Measurements from ENCODE around the gene FCHSD2.
"Not testable (repeated sequence)": the region's sequence is repeated elsewhere in the genome, so short reads cannot be mapped to it uniquely, and the experiment has no call there.

Gene FCHSD2

GRCh38 chr11:73055655-73056354 lies 86.3 kb downstream of the FCHSD2 start:
- no peak for DNase-seq

GRCh38 chr11:73055002-73055401 lies 87.1 kb downstream of the FCHSD2 start:
- no peak for DNase-seq

- no peak for DNase-seq
Observed at GRCh38 chr11:73053964-73054363, 88.2 kb downstream of the FCHSD2 start.

GRCh38 chr11:73048446-73048845 lies 93.7 kb downstream of the FCHSD2 start:
- DNase-seq, result no peak

GRCh38 chr11:73047773-73048371 lies 94.2 kb downstream of the FCHSD2 start:
- DNase-seq, result no peak

GRCh38 chr11:73040046-73040445 lies 102.1 kb downstream of the FCHSD2 start:
- no peak for DNase-seq

- DNase-seq, result no peak
Observed at GRCh38 chr11:73034777-73035176, 107.3 kb downstream of the FCHSD2 start.

GRCh38 chr11:73034331-73034730 lies 107.8 kb downstream of the FCHSD2 start:
- DNase-seq, result no peak

- no peak for DNase-seq
Observed at GRCh38 chr11:73030130-73030529, 112.0 kb downstream of the FCHSD2 start.

GRCh38 chr11:73029403-73029802 lies 112.7 kb downstream of the FCHSD2 start:
- DNase-seq, result no peak

GRCh38 chr11:73028611-73029010 lies 113.5 kb downstream of the FCHSD2 start:
- no peak for DNase-seq

GRCh38 chr11:73027840-73028239 lies 114.3 kb downstream of the FCHSD2 start:
- DNase-seq, result not testable (repeated sequence)

GRCh38 chr11:73024639-73025038 lies 117.5 kb downstream of the FCHSD2 start:
- DNase-seq, result no peak

GRCh38 chr11:73019996-73020395 lies 122.1 kb downstream of the FCHSD2 start:
- DNase-seq, result no peak

GRCh38 chr11:73019449-73019848 lies 122.7 kb downstream of the FCHSD2 start:
- no peak for DNase-seq

- no peak for DNase-seq
Observed at GRCh38 chr11:73018856-73019255, 123.3 kb downstream of the FCHSD2 start.

GRCh38 chr11:73017024-73017751 lies 124.9 kb downstream of the FCHSD2 start:
- no peak for DNase-seq

- DNase-seq, result no peak
Observed at GRCh38 chr11:73013021-73013420, 129.1 kb downstream of the FCHSD2 start.

GRCh38 chr11:73012121-73012863 lies 129.8 kb downstream of the FCHSD2 start:
- no peak for DNase-seq

GRCh38 chr11:73011126-73011817 lies 130.8 kb downstream of the FCHSD2 start:
- DNase-seq, result no peak

GRCh38 chr11:73009972-73010371 lies 132.1 kb downstream of the FCHSD2 start:
- DNase-seq, result no peak

GRCh38 chr11:73004088-73004487 lies 138.0 kb downstream of the FCHSD2 start:
- no peak for DNase-seq

- no peak for DNase-seq
Observed at GRCh38 chr11:73003088-73003487, 139.0 kb downstream of the FCHSD2 start.

All from cortex of kidney (tissue), 1 donor.